GM12878 (cell line): Measurements from ENCODE around the gene FXYD4. TPM values are rescaled to one million over a fixed set of nuclear protein-coding genes. Genes with fewer than 3 reads are reported as not detected.

Experiments used
- BCL11A ChIP-seq: IDR thresholded peaks from 2 replicates; pipeline ENCODE4 v1.6.1; 2011; ENCODE audit warnings: low read depth, low read length
- ETV6 ChIP-seq, 2 experiments: fragments of 450-650 bp in 1 of 2; IDR thresholded peaks in 1 of 2; conservative IDR thresholded peaks in 1 of 2; 2 replicates each; pipeline ENCODE4 v1.6.1; 2014; ENCODE audit warnings: antibody characterized with exemption in 1 of 2, borderline replicate concordance in 1 of 2, low read depth in 1 of 2, mild to moderate bottlenecking in 1 of 2, moderate library complexity in 1 of 2
- IKZF2 ChIP-seq, 2 experiments: fragments of 450-650 bp; IDR thresholded peaks; 2 replicates each; pipeline ENCODE4 v1.6.1; 2017; ENCODE audit warnings: mild to moderate bottlenecking in 2 of 2, moderate library complexity in 2 of 2
- MEF2B ChIP-seq: fragments of 450-650 bp; IDR thresholded peaks from 2 replicates; pipeline ENCODE4 v1.6.1; 2018; ENCODE audit warnings: mild to moderate bottlenecking, moderate library complexity; ENCODE audit not compliant: partially characterized antibody, poor library complexity, severe bottlenecking
- MTA2 ChIP-seq: fragments of 450-650 bp; IDR thresholded peaks from 2 replicates; pipeline ENCODE4 v1.6.1; 2016; ENCODE audit warnings: low read depth, mild to moderate bottlenecking, moderate library complexity
- MXI1 ChIP-seq: fragments of 150-350 bp; IDR thresholded peaks from 2 replicates; pipeline ENCODE4 v1.6.1; 2011; ENCODE audit warnings: low read depth, mild to moderate bottlenecking, inconsistent platforms, low read length, improper control_type of control experiment
- NBN ChIP-seq: fragments of 450-650 bp; IDR thresholded peaks from 2 replicates; pipeline ENCODE4 v1.6.1; 2016
- SUPT20H ChIP-seq: IDR thresholded peaks from 2 replicates; pipeline ENCODE4 v1.6.1; 2011; ENCODE audit warnings: low read depth, mild to moderate bottlenecking, low read length, moderate library complexity, borderline replicate concordance; ENCODE audit not compliant: control insufficient read depth
- TBL1XR1 ChIP-seq: IDR thresholded peaks from 2 replicates; pipeline ENCODE4 v1.6.1; 2012; ENCODE audit warnings: low read depth, low read length, improper control_type of control experiment
- TCF12 ChIP-seq: IDR thresholded peaks from 2 replicates; pipeline ENCODE4 v1.6.1; 2011; ENCODE audit warnings: low read depth, mild to moderate bottlenecking, low read length
- polyA plus RNA-seq, 11 experiments: library from polyadenylated mRNA; depleted of rRNA in 4 of 11; unstranded in 6 of 11; stranded (reverse) in 5 of 11; fragments of >200 nt; fragmentation: Nextera tagmentation in 4 of 11; fragmentation: Illumina TruSeq in 1 of 11; extraction: Ambion mirVana in 4 of 11; extraction: Trizol in 1 of 11; gene quantifications; 1 replicate in 1 of 11; 2 replicates in 10 of 11; pipeline versions ENCODE4 v1.2.1 to v1.2.3, GENCODE V29; 2011 to 2016; ENCODE audit warnings: inconsistent platforms in 2 of 11, missing spikeins in 2 of 11, low read depth in 1 of 11
- total RNA-seq, 4 experiments: library from RNA; depleted of rRNA in 3 of 4; stranded (reverse); fragments of >200 nt in 3 of 4; fragmentation: Illumina TruSeq in 1 of 4; extraction: Trizol in 1 of 4; gene quantifications; 2 replicates each; pipeline versions ENCODE4 v1.2.1 to v1.2.3, GENCODE V29; 2013 to 2021
- TF ChIP-seq, protein P1 (sequence below): fragments of 450-650 bp; IDR thresholded peaks from 2 replicates; pipeline ENCODE4 v1.6.1; 2018; ENCODE audit warnings: borderline replicate concordance, mild to moderate bottlenecking; ENCODE audit not compliant: partially characterized antibody
- TF ChIP-seq, protein P2 (sequence below): fragments of 450-650 bp; formaldehyde crosslinking; IDR thresholded peaks from 2 replicates; pipeline ENCODE4 v1.4.0; 2020; ENCODE audit warnings: mild to moderate bottlenecking, moderate library complexity
- TF ChIP-seq, protein P3 (sequence below): fragments of 450-650 bp; IDR thresholded peaks from 2 replicates; pipeline ENCODE4 v1.6.1; 2016; ENCODE audit warnings: mild to moderate bottlenecking
- TF ChIP-seq, protein P4 (sequence below): fragments of 450-650 bp; IDR thresholded peaks from 2 replicates; pipeline ENCODE4 v1.6.1; 2017; ENCODE audit warnings: mild to moderate bottlenecking, moderate library complexity
- TF ChIP-seq, protein P5 (sequence below): fragments of 150-350 bp; IDR thresholded peaks from 2 replicates; pipeline ENCODE4 v1.6.1; 2014; ENCODE audit warnings: mild to moderate bottlenecking, low read depth, low read length

Gene FXYD4
- total and polyA plus RNA-seq, 10 of the 15 experiments (the other 5 are each of a cell fraction or from before 2014, with no cell fraction given): not detected

DNA sequence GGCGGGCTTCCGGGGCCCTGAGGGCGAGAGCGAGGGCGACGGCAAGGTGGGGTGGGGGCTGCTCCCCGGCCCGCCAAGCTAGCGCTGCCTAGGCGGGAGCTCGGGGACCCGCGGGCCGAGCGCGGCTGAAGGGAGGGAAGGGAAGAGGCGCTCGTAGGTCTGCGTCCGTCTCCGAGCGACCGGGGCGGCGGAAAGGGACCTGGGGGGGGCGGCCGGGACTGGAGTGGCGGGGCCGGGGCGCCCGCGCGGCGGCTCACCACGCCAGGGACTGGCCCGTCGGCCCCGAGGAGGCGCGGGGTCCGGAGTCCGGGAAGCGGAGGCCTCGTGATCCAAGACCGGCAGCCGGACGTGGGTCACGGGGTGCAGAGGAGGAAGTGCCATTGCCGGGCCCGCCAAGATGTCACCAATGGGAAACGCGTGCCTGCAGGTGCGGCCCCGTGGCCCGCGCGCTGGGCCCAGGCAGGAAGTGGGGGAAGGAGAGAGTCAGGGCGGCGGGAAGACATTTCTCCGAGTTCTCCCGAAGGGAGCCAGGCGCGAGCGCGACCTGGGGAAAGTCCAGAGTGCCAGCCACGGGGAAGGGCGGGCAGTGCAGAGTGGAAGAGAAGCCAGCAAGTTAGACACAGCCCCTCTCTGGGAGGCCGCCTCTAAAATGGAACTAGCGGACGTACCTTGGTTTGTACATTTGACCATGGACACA, 25.6 kb downstream of the FXYD4 start (continued):
- TF ChIP-seq MTA2: no peak
- no peak for TF ChIP-seq TBL1XR1
- TF ChIP-seq TCF12: peak; percentile 82
- TF ChIP-seq, protein P1, sequence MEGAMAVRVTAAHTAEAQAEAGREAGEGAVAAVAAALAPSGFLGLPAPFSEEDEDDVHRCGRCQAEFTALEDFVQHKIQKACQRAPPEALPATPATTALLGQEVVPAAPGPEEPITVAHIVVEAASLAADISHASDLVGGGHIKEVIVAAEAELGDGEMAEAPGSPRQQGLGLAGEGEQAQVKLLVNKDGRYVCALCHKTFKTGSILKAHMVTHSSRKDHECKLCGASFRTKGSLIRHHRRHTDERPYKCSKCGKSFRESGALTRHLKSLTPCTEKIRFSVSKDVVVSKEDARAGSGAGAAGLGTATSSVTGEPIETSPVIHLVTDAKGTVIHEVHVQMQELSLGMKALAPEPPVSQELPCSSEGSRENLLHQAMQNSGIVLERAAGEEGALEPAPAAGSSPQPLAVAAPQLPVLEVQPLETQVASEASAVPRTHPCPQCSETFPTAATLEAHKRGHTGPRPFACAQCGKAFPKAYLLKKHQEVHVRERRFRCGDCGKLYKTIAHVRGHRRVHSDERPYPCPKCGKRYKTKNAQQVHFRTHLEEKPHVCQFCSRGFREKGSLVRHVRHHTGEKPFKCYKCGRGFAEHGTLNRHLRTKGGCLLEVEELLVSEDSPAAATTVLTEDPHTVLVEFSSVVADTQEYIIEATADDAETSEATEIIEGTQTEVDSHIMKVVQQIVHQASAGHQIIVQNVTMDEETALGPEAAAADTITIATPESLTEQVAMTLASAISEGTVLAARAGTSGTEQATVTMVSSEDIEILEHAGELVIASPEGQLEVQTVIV: peak; percentile 83
- TF ChIP-seq ETV6 (conservative IDR thresholded peaks at IDR 0.05 in 1 of 2, IDR thresholded peaks at IDR 0.05 in 1 of 2; ENCODE audit: borderline replicate concordance in 1 of 2, low read depth in 1 of 2): peak in 1 of 2 experiments; percentile 91; a peak in 2 of 4 replicates
- TF ChIP-seq MXI1: peak; percentile 95
- TF ChIP-seq SUPT20H: no peak
- TF ChIP-seq MEF2B: no peak
- TF ChIP-seq IKZF2 (IDR thresholded peaks at IDR 0.05): peak; percentile 86 to 89
- TF ChIP-seq, protein P2, sequence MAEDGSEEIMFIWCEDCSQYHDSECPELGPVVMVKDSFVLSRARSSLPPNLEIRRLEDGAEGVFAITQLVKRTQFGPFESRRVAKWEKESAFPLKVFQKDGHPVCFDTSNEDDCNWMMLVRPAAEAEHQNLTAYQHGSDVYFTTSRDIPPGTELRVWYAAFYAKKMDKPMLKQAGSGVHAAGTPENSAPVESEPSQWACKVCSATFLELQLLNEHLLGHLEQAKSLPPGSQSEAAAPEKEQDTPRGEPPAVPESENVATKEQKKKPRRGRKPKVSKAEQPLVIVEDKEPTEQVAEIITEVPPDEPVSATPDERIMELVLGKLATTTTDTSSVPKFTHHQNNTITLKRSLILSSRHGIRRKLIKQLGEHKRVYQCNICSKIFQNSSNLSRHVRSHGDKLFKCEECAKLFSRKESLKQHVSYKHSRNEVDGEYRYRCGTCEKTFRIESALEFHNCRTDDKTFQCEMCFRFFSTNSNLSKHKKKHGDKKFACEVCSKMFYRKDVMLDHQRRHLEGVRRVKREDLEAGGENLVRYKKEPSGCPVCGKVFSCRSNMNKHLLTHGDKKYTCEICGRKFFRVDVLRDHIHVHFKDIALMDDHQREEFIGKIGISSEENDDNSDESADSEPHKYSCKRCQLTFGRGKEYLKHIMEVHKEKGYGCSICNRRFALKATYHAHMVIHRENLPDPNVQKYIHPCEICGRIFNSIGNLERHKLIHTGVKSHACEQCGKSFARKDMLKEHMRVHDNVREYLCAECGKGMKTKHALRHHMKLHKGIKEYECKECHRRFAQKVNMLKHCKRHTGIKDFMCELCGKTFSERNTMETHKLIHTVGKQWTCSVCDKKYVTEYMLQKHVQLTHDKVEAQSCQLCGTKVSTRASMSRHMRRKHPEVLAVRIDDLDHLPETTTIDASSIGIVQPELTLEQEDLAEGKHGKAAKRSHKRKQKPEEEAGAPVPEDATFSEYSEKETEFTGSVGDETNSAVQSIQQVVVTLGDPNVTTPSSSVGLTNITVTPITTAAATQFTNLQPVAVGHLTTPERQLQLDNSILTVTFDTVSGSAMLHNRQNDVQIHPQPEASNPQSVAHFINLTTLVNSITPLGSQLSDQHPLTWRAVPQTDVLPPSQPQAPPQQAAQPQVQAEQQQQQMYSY (CRISPR knock-in tag): peak; percentile 68; the same call in 1 of the 2 replicates
- TF ChIP-seq, protein P3, sequence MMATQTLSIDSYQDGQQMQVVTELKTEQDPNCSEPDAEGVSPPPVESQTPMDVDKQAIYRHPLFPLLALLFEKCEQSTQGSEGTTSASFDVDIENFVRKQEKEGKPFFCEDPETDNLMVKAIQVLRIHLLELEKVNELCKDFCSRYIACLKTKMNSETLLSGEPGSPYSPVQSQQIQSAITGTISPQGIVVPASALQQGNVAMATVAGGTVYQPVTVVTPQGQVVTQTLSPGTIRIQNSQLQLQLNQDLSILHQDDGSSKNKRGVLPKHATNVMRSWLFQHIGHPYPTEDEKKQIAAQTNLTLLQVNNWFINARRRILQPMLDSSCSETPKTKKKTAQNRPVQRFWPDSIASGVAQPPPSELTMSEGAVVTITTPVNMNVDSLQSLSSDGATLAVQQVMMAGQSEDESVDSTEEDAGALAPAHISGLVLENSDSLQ: peak; percentile 70
- no peak; the same call in 1 of the 2 replicates for TF ChIP-seq BCL11A
- TF ChIP-seq, protein P4, sequence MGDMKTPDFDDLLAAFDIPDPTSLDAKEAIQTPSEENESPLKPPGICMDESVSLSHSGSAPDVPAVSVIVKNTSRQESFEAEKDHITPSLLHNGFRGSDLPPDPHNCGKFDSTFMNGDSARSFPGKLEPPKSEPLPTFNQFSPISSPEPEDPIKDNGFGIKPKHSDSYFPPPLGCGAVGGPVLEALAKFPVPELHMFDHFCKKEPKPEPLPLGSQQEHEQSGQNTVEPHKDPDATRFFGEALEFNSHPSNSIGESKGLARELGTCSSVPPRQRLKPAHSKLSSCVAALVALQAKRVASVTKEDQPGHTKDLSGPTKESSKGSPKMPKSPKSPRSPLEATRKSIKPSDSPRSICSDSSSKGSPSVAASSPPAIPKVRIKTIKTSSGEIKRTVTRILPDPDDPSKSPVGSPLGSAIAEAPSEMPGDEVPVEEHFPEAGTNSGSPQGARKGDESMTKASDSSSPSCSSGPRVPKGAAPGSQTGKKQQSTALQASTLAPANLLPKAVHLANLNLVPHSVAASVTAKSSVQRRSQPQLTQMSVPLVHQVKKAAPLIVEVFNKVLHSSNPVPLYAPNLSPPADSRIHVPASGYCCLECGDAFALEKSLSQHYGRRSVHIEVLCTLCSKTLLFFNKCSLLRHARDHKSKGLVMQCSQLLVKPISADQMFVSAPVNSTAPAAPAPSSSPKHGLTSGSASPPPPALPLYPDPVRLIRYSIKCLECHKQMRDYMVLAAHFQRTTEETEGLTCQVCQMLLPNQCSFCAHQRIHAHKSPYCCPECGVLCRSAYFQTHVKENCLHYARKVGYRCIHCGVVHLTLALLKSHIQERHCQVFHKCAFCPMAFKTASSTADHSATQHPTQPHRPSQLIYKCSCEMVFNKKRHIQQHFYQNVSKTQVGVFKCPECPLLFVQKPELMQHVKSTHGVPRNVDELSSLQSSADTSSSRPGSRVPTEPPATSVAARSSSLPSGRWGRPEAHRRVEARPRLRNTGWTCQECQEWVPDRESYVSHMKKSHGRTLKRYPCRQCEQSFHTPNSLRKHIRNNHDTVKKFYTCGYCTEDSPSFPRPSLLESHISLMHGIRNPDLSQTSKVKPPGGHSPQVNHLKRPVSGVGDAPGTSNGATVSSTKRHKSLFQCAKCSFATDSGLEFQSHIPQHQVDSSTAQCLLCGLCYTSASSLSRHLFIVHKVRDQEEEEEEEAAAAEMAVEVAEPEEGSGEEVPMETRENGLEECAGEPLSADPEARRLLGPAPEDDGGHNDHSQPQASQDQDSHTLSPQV: 0 out of 2 replicates have a peak, but pooled peaks have one; percentile 43
- TF ChIP-seq NBN: peak; percentile 86
- TF ChIP-seq, protein P5, sequence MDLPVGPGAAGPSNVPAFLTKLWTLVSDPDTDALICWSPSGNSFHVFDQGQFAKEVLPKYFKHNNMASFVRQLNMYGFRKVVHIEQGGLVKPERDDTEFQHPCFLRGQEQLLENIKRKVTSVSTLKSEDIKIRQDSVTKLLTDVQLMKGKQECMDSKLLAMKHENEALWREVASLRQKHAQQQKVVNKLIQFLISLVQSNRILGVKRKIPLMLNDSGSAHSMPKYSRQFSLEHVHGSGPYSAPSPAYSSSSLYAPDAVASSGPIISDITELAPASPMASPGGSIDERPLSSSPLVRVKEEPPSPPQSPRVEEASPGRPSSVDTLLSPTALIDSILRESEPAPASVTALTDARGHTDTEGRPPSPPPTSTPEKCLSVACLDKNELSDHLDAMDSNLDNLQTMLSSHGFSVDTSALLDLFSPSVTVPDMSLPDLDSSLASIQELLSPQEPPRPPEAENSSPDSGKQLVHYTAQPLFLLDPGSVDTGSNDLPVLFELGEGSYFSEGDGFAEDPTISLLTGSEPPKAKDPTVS: no peak
